CD4-positive, alpha-beta memory T cell (primary cell): ENCODE measurements around the gene EI24. TPM values are rescaled to one million over a fixed set of nuclear protein-coding genes. Genes with fewer than 3 reads are reported as not detected.

Experiments
- CTCF ChIA-PET: fragments of 350-600 bp; sonication (Branson Sonifier 250); formaldehyde crosslinking; loops from one replicate; lab custom pipeline; 2021; ENCODE audit warnings: inconsistent platforms; ENCODE audit not compliant: partially characterized antibody; lab: Charles Lee
- POLR2A ChIA-PET: fragments of 350-600 bp; sonication (Branson Sonifier 250); formaldehyde crosslinking; loops from one replicate; lab custom pipeline; 2021; ENCODE audit not compliant: partially characterized antibody; lab: Charles Lee
- DNase-seq, 5 donors: peaks; one replicate each; pipeline versions ENCODE4 v3.0.0 to v3.0.0-alpha.2; 2020 to 2022; ENCODE audit warnings: mixed read lengths in 1 of 5
- H3K27ac ChIP-seq: one replicate; pipeline ENCODE4 v1.7.0; 2013; ENCODE audit warnings: low read depth, low read length
- H3K27me3 ChIP-seq: 2 replicates; pipeline ENCODE4 v1.7.0; 2013; ENCODE audit warnings: mild to moderate bottlenecking, low read length, moderate library complexity; ENCODE audit not compliant: insufficient read depth
- H3K36me3 ChIP-seq: 2 replicates; pipeline ENCODE4 v1.7.0; 2013; ENCODE audit warnings: mild to moderate bottlenecking, low read length, moderate library complexity; ENCODE audit not compliant: insufficient read depth
- H3K4me1 ChIP-seq: 2 replicates; pipeline ENCODE4 v1.7.0; 2013; ENCODE audit warnings: mild to moderate bottlenecking, low read length, moderate library complexity; ENCODE audit not compliant: insufficient read depth
- H3K4me3 ChIP-seq, 2 donors: one replicate each; pipeline ENCODE4 v1.7.0; 2013; ENCODE audit warnings: low read length in 2 of 2, mild to moderate bottlenecking in 1 of 2
- H3K9me3 ChIP-seq, 2 donors: one replicate each; pipeline ENCODE4 v1.7.0; 2013; ENCODE audit warnings: low read length in 2 of 2, control low read depth in 1 of 2; ENCODE audit not compliant: control insufficient read depth in 1 of 2
- H3K27ac Mint-ChIP-seq, 7 donors: one replicate each; pipeline ENCODE4 v1.8.0; 2020 to 2021; ENCODE audit warnings: mixed read lengths in 7 of 7, mild to moderate bottlenecking in 6 of 7, inconsistent platforms in 3 of 7, moderate library complexity in 3 of 7
- H3K27me3 Mint-ChIP-seq, 2 donors: one replicate each; pipeline ENCODE4 v1.8.0; 2020 to 2021; ENCODE audit warnings: mixed read lengths in 2 of 2
- H3K36me3 Mint-ChIP-seq, 2 donors: one replicate each; pipeline ENCODE4 v1.8.0; 2020 to 2021; ENCODE audit warnings: mixed read lengths in 2 of 2, inconsistent platforms in 1 of 2, mild to moderate bottlenecking in 1 of 2
- H3K4me1 Mint-ChIP-seq, 4 donors: one replicate each; pipeline ENCODE4 v1.8.0; 2020 to 2021; ENCODE audit warnings: mixed read lengths in 4 of 4, mild to moderate bottlenecking in 1 of 4
- H3K4me3 Mint-ChIP-seq, 8 donors: one replicate each; pipeline ENCODE4 v1.8.0; 2020 to 2021; ENCODE audit warnings: mixed read lengths in 8 of 8, mild to moderate bottlenecking in 7 of 8, moderate library complexity in 6 of 8, inconsistent platforms in 3 of 8
- H3K9me3 Mint-ChIP-seq, 8 donors: one replicate each; pipeline ENCODE4 v1.8.0; 2020 to 2021; ENCODE audit warnings: mixed read lengths in 8 of 8, mild to moderate bottlenecking in 5 of 8, inconsistent platforms in 3 of 8, moderate library complexity in 1 of 8
- intact Hi-C: fragments of 100-400 bp; cut with micrococcal nuclease; formaldehyde crosslinking; loops from one replicate; pipeline ENCODE4 v1.15.1; 2023
- polyA plus RNA-seq, 2 donors: library from polyadenylated mRNA; unstranded; fragments of 300-500 nt; fragmentation: Illumina TruSeq; gene quantifications; one replicate each; pipeline ENCODE4 v1.2.3, GENCODE V29; 2021
- total RNA-seq, 2 experiments: library from RNA; stranded (reverse); gene quantifications; one replicate each; pipeline ENCODE4 v1.2.3, GENCODE V29; 2021

Gene EI24
- total and polyA plus RNA-seq, 4 experiments from 2014 or later, result 35.5 to 61.2 (median 48.1) TPM

GRCh38 chr11:125625225-125625629 is 56.0 kb downstream of the EI24 start:
- Histone ChIP-seq H3K27ac (peak overlapping the region; percentile 95), H3K4me1 (peaks cover 19% of the 10 kb centered on the region), H3K4me3 (peak overlapping the region; percentile 84 to 98), H3K27me3 (no peaks in the 10 kb centered on the region), H3K36me3 (peaks cover 22% of the 10 kb centered on the region), H3K9me3 (no peaks in the 10 kb centered on the region)
- CTCF ChIA-PET, result interaction anchor here (0.9 to 3.8 kb wide), 6 partner anchors 21 to 278 kb away, joined by 3 to 20 read pairs (median 3); partner anchors contain the start of genes EI24, PUS3 and STT3A
- Mint-ChIP-seq H3K36me3 (peaks cover 17 to 27% of the 10 kb centered on the region in 2 donors), H3K4me3 (peak overlapping the region; percentile 93 to 100 (median 98)), H3K27ac (peak overlapping the region; percentile 87 to 99 (median 99)), H3K4me1 (peaks cover 11 to 29% (median 16%) of the 10 kb centered on the region in 4 donors), H3K27me3 (no peaks in the 10 kb centered on the region), H3K9me3 (peaks cover 0 to 4% (median 0%) of the 10 kb centered on the region in 8 donors)
- no peak for DNase-seq
- POLR2A ChIA-PET, result interaction anchor here (0.6 to 3.4 kb wide), 14 partner anchors 8 to 672 kb away, joined by 3 to 76 read pairs (median 3); partner anchors contain the start of genes CCDC15, EI24, HYLS1 and PUS3
- intact Hi-C loops, result loop anchor here (1.0 to 10.0 kb wide), 5 partner anchors 33 to 660 kb away; partner anchors contain the start of genes EI24, HYLS1, STT3A and TIRAP

GRCh38 chr11:125625630-125626287 is 56.5 kb downstream of the EI24 start:
- peak overlapping the region; percentile 95 for H3K27ac ChIP-seq
- peaks cover 0 to 4% (median 0%) of the 10 kb centered on the region in 8 donors for H3K9me3 Mint-ChIP-seq
- H3K27me3 Mint-ChIP-seq, result no peaks in the 10 kb centered on the region
- H3K36me3 ChIP-seq, result peaks cover 16% of the 10 kb centered on the region
- H3K4me1 ChIP-seq, result peaks cover 19% of the 10 kb centered on the region
- intact Hi-C loops, result loop anchor here (1.0 to 10.0 kb wide), 5 partner anchors 33 to 659 kb away; partner anchors contain the start of genes EI24, HYLS1, STT3A and TIRAP
- DNase-seq, result peak; percentile 81 to 88 (median 85)
- no peaks in the 10 kb centered on the region for H3K27me3 ChIP-seq
- ChIA-PET POLR2A (interaction anchor here (0.6 to 3.4 kb wide), 13 partner anchors 8 to 672 kb away, joined by 3 to 76 read pairs (median 3); partner anchors contain the start of genes CCDC15, EI24, HYLS1 and PUS3), CTCF (interaction anchor here (0.9 to 3.8 kb wide), 7 partner anchors 22 to 277 kb away, joined by 3 to 20 read pairs (median 3); partner anchors contain the start of genes EI24, PUS3 and STT3A)
- no peaks in the 10 kb centered on the region for H3K9me3 ChIP-seq
- H3K4me3 Mint-ChIP-seq, result peak overlapping the region; percentile 93 to 100 (median 98)
- peaks cover 11 to 23% of the 10 kb centered on the region in 2 donors for H3K36me3 Mint-ChIP-seq
- H3K4me3 ChIP-seq, result peak overlapping the region; percentile 84 to 98
- H3K4me1 Mint-ChIP-seq, result peaks cover 11 to 29% (median 16%) of the 10 kb centered on the region in 4 donors
- peak overlapping the region; percentile 87 to 99 (median 99) for H3K27ac Mint-ChIP-seq

- no peaks in the 10 kb centered on the region for H3K27me3 ChIP-seq
- H3K4me1 ChIP-seq, result peaks cover 19% of the 10 kb centered on the region
- intact Hi-C loops, result loop anchor here (5.0 to 10.0 kb wide), 2 partner anchors 246 to 658 kb away; partner anchors contain the start of gene TIRAP
- Mint-ChIP-seq H3K4me3 (peak overlapping the region; percentile 93 to 100 (median 98)), H3K27me3 (no peaks in the 10 kb centered on the region), H3K27ac (peak overlapping the region; percentile 81 to 99 (median 91)), H3K36me3 (peaks cover 6 to 16% of the 10 kb centered on the region in 2 donors), H3K9me3 (peaks cover 0 to 5% (median 0%) of the 10 kb centered on the region in 8 donors), H3K4me1 (peaks cover 11 to 29% (median 16%) of the 10 kb centered on the region in 4 donors)
- H3K36me3 ChIP-seq, result peaks cover 10% of the 10 kb centered on the region
- peak overlapping the region; percentile 84 to 98 for H3K4me3 ChIP-seq
- DNase-seq, result peak; percentile 33 to 49 (median 43)
- H3K9me3 ChIP-seq, result no peaks in the 10 kb centered on the region
- H3K27ac ChIP-seq, result peak overlapping the region; percentile 95
- POLR2A ChIA-PET, result interaction anchor here (1.6 to 2.5 kb wide), 4 partner anchors 8 to 261 kb away, joined by 3 to 24 read pairs (median 12); partner anchors contain the start of genes EI24, HYLS1 and STT3A
- CTCF ChIA-PET, result interaction anchor here (1.2 to 3.8 kb wide), 4 partner anchors 22 to 261 kb away, joined by 3 to 20 read pairs (median 4); partner anchors contain the start of genes EI24 and HYLS1
Measured at GRCh38 chr11:125626288-125626950, 57.1 kb downstream of the EI24 start.

GRCh38 chr11:125627236-125627910 is 58.1 kb downstream of the EI24 start:
- Histone ChIP-seq H3K36me3 (peaks cover under 1% of the 10 kb centered on the region), H3K27me3 (no peaks in the 10 kb centered on the region), H3K4me3 (no peak overlapping the region), H3K27ac (no peak overlapping the region), H3K4me1 (peaks cover 19% of the 10 kb centered on the region), H3K9me3 (no peaks in the 10 kb centered on the region)
- H3K27me3 Mint-ChIP-seq, result no peaks in the 10 kb centered on the region
- peaks cover 0 to 5% (median 0%) of the 10 kb centered on the region in 8 donors for H3K9me3 Mint-ChIP-seq
- no peak for DNase-seq
- CTCF ChIA-PET, result interaction anchor here (0.6 to 3.8 kb wide), 5 partner anchors 15 to 260 kb away, joined by 3 to 20 read pairs (median 3); partner anchors contain the start of genes EI24 and HYLS1
- H3K4me3 Mint-ChIP-seq, result peak overlapping the region; percentile 34 to 100 (median 94)
- intact Hi-C loops, result loop anchor here (5.0 to 10.0 kb wide), 2 partner anchors 245 to 657 kb away; partner anchors contain the start of gene TIRAP
- H3K27ac Mint-ChIP-seq, result peak overlapping the region in 3 of 7 donors; percentile 47 to 99 (median 87)
- POLR2A ChIA-PET, result interaction anchor here (1.6 to 2.5 kb wide), 2 partner anchors 35 to 58 kb away, joined by 7 to 24 read pairs; partner anchors contain the start of genes EI24 and STT3A
- H3K36me3 Mint-ChIP-seq, result peaks cover 0 to 8% of the 10 kb centered on the region in 2 donors
- H3K4me1 Mint-ChIP-seq, result peaks cover 11 to 29% (median 16%) of the 10 kb centered on the region in 4 donors

Other genes starting within 250 kb of the EI24 start
- under 1 TPM; 0.44 to 0.70 TPM for gene FEZ1, start 73.2 kb upstream of the EI24 start, total RNA-seq
- 1 to 10 TPM in 1 of 2 donors, under 1 TPM in 1; 0.55 to 1.2 TPM for gene FEZ1, start 73.2 kb upstream of the EI24 start, polyA plus RNA-seq
- 100 to 1,000 TPM; 133 to 138 TPM for gene STT3A, start 23.4 kb downstream of the EI24 start, total RNA-seq
- gene STT3A, start 23.4 kb downstream of the EI24 start, polyA plus RNA-seq, result 10 to 100 TPM; 81.8 to 86.7 TPM
- 1 to 10 TPM in 1 of 2 experiments, under 1 TPM in 1; 1.00 to 1.7 TPM for gene CHEK1, start 55.7 kb downstream of the EI24 start, total RNA-seq
- gene CHEK1, start 55.7 kb downstream of the EI24 start, polyA plus RNA-seq, result 1 to 10 TPM; 2.0 TPM
- gene ACRV1, start 111.4 kb downstream of the EI24 start, total RNA-seq, result not detected
- gene ACRV1, start 111.4 kb downstream of the EI24 start, polyA plus RNA-seq, result not detected
- gene PATE1, start 176.8 kb downstream of the EI24 start, total RNA-seq, result not detected
- gene PATE1, start 176.8 kb downstream of the EI24 start, polyA plus RNA-seq, result not detected
- gene PATE2, start 209.4 kb downstream of the EI24 start, total RNA-seq, result not detected
- gene PATE2, start 209.4 kb downstream of the EI24 start, polyA plus RNA-seq, result not detected
- not detected for gene PATE3, start 218.7 kb downstream of the EI24 start, total RNA-seq
- not detected for gene PATE3, start 218.7 kb downstream of the EI24 start, polyA plus RNA-seq